ENCODE measurements around the gene SETBP1.

Gene SETBP1

GRCh38 chr18:44996261-44996660 is 315.6 kb downstream of the SETBP1 start:
- Histone ChIP-seq H3K4me3 (ENCODE audit: low read length in 2 of 2) (no peak overlapping the region), H3K9me3 (ENCODE audit: control insufficient read depth in 2 of 2, low read length in 2 of 2) (no peaks in the 10 kb centered on the region), H3K4me1 (ENCODE audit: control insufficient read depth, insufficient read depth, low read length) (no peaks in the 10 kb centered on the region), H3K27ac (ENCODE audit: low read length) (no peak overlapping the region), H3K9ac (ENCODE audit: low read length in 2 of 2) (no peak overlapping the region), H3K27me3 (ENCODE audit: control insufficient read depth in 1 of 2, insufficient read depth in 2 of 2, low read length in 2 of 2) (no peaks in the 10 kb centered on the region), H3K36me3 (ENCODE audit: control insufficient read depth in 2 of 2, insufficient read depth in 2 of 2, low read length in 2 of 2) (peaks cover 0 to 3% of the 10 kb centered on the region in 2 donors)

DNA sequence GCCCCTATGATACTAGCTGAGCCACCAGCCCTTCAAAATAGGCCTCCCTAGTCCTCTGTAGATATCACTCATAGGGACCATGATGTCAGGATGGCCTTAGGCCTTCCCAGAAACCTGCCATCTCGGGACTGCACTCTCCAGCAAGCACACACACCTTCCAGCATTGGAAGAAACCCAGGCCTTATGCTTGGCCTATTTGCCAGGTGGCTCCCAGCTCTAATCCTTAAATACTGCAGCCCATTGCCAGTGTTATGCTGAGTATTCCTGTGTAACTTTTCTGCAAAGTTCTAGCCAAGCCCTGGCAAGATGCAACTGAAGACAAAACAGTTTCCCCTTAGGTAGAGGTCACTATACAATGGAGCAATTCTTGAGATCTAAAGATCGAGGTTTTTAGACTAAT is 316.5 kb downstream of the SETBP1 start:
- H3K9me3 ChIP-seq (ENCODE audit: control insufficient read depth in 2 of 2, low read length in 2 of 2) = no peaks in the 10 kb centered on the region
- H3K9ac ChIP-seq (ENCODE audit: low read length in 2 of 2) = no peak overlapping the region
- H3K4me3 ChIP-seq (ENCODE audit: low read length in 2 of 2) = no peak overlapping the region
- H3K27me3 ChIP-seq (ENCODE audit: control insufficient read depth in 1 of 2, insufficient read depth in 2 of 2, low read length in 2 of 2) = no peaks in the 10 kb centered on the region
- H3K27ac ChIP-seq (ENCODE audit: low read length) = no peak overlapping the region
- no peaks in the 10 kb centered on the region for H3K4me1 ChIP-seq (ENCODE audit: control insufficient read depth, insufficient read depth, low read length)
- peaks cover 0 to 3% of the 10 kb centered on the region in 2 donors for H3K36me3 ChIP-seq (ENCODE audit: control insufficient read depth in 2 of 2, insufficient read depth in 2 of 2, low read length in 2 of 2)

GRCh38 chr18:44998360-44998759 is 317.7 kb downstream of the SETBP1 start:
- Histone ChIP-seq H3K27me3 (ENCODE audit: control insufficient read depth in 1 of 2, insufficient read depth in 2 of 2, low read length in 2 of 2) (no peaks in the 10 kb centered on the region), H3K36me3 (ENCODE audit: control insufficient read depth in 2 of 2, insufficient read depth in 2 of 2, low read length in 2 of 2) (peaks cover 0 to 3% of the 10 kb centered on the region in 2 donors), H3K9ac (ENCODE audit: low read length in 2 of 2) (no peak overlapping the region), H3K4me1 (ENCODE audit: control insufficient read depth, insufficient read depth, low read length) (no peaks in the 10 kb centered on the region), H3K27ac (ENCODE audit: low read length) (no peak overlapping the region), H3K9me3 (ENCODE audit: control insufficient read depth in 2 of 2, low read length in 2 of 2) (no peaks in the 10 kb centered on the region), H3K4me3 (ENCODE audit: low read length in 2 of 2) (no peak overlapping the region)

DNA sequence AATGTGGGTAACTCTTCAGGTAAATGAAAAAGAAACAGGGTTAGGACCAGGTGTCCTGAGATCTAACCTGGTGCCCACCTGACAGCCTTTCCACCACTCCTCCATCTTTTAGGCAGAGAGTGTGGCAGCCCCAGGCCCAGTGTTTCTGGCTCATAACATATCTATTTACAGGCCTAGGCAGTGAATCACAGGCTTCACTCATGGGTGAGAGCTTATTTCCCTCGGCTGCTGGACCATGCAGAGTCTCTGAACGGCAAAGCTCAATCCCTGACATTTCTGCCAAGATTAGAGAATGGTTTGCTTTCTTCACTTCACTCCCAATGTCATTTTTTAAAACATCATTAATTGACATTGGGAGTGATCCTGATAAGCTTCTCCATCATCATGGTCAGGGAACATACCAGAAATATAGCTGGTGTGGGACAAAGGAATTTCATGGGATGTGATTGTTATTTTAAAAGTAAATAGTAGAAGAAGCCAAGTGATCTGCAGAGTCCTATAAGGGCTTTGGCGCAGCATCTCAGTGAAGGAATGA is 323.9 kb downstream of the SETBP1 start:
- Histone ChIP-seq H3K9ac (ENCODE audit: low read length in 2 of 2) (no peak overlapping the region), H3K4me3 (ENCODE audit: low read length in 2 of 2) (no peak overlapping the region), H3K27ac (ENCODE audit: low read length) (peak overlapping the region; percentile 4), H3K36me3 (ENCODE audit: control insufficient read depth in 2 of 2, insufficient read depth in 2 of 2, low read length in 2 of 2) (peaks cover 0 to 3% of the 10 kb centered on the region in 2 donors), H3K27me3 (ENCODE audit: control insufficient read depth in 1 of 2, insufficient read depth in 2 of 2, low read length in 2 of 2) (no peaks in the 10 kb centered on the region), H3K4me1 (ENCODE audit: control insufficient read depth, insufficient read depth, low read length) (peaks cover 6% of the 10 kb centered on the region), H3K9me3 (ENCODE audit: control insufficient read depth in 2 of 2, low read length in 2 of 2) (no peaks in the 10 kb centered on the region)

DNA sequence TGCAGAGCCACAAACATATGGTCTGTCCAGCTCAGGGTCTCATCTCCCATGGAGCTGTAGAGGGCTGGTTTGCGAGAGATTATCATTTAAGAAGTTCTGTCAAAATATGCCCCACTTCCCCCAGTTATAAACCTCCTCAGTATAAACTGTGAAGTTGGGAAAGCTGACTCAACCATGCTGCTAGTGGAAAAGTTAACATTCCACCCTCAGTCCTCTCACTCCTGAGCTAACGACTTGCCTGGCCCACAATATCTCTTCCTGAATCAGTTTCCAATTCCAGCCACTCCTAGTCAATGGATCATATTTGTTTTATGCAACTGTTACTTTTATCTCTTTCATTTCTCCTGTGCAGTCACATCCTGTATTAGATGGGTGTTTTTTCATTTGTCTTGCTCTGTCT is 326.2 kb downstream of the SETBP1 start:
- H3K9me3 ChIP-seq (ENCODE audit: control insufficient read depth in 2 of 2, low read length in 2 of 2) = no peaks in the 10 kb centered on the region
- H3K9ac ChIP-seq (ENCODE audit: low read length in 2 of 2) = no peak overlapping the region
- no peak overlapping the region for H3K27ac ChIP-seq (ENCODE audit: low read length)
- no peaks in the 10 kb centered on the region for H3K27me3 ChIP-seq (ENCODE audit: control insufficient read depth in 1 of 2, insufficient read depth in 2 of 2, low read length in 2 of 2)
- H3K4me3 ChIP-seq (ENCODE audit: low read length in 2 of 2) = no peak overlapping the region
- H3K36me3 ChIP-seq (ENCODE audit: control insufficient read depth in 2 of 2, insufficient read depth in 2 of 2, low read length in 2 of 2) = peaks cover 0 to 3% of the 10 kb centered on the region in 2 donors
- H3K4me1 ChIP-seq (ENCODE audit: control insufficient read depth, insufficient read depth, low read length) = peaks cover 13% of the 10 kb centered on the region

DNA sequence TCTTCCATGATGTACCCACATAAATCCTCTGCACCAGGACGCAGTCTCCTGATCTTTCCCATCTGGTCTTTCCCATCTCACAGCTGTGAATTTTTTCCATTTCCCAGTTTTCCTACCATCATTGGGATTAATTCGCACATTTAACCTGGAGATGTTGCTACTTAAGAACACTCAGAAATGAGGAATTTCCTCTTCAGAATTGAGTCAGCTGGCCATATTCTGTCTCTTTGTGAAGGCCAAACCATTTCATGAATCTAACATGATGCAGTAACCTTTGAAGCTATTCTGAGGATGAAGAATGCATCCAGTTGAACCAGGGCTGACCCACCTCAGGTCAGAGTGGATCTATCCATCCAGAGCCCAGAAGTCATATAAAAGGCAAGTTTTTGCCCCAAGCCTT is 326.8 kb downstream of the SETBP1 start:
- Histone ChIP-seq H3K4me1 (ENCODE audit: control insufficient read depth, insufficient read depth, low read length) (peaks cover 13% of the 10 kb centered on the region), H3K27me3 (ENCODE audit: control insufficient read depth in 1 of 2, insufficient read depth in 2 of 2, low read length in 2 of 2) (no peaks in the 10 kb centered on the region), H3K27ac (ENCODE audit: low read length) (no peak overlapping the region), H3K9ac (ENCODE audit: low read length in 2 of 2) (no peak overlapping the region), H3K4me3 (ENCODE audit: low read length in 2 of 2) (no peak overlapping the region), H3K9me3 (ENCODE audit: control insufficient read depth in 2 of 2, low read length in 2 of 2) (no peaks in the 10 kb centered on the region), H3K36me3 (ENCODE audit: control insufficient read depth in 2 of 2, insufficient read depth in 2 of 2, low read length in 2 of 2) (peaks cover 0 to 3% of the 10 kb centered on the region in 2 donors)

DNA sequence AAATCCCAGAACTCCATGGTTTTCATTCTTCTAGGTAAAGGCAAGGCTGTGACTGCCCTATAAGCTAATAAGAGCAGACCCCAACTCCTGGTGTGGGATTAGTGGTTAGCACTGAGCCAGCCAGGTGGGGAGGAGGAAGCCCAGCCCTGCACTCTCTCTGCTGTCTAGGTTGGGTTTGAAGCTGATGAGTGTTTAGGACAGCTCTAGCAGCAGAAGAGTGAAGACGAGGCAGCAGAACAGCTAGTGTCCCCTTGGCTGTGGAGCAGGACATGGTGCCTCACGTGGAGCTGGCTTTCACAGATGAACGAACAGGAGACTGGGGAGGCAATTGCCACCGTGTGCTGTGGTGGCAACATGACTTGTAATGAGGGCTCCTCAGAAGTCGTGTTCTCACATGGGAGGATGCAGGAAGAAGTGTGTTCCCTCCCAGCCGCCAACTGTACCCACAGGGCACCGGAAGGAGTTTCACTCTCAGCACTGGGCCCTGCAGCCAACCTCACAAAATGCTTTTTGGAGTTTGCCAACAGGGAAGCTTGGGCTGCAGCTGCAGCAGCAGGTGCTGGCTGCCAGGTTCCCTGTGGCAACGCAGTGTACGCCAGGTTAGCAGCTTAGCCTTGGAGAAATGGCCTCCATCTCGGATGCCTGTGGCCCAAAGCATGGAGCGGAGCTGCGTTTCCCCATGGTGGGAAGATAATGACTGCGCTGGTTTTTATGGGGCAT is 328.2 kb downstream of the SETBP1 start:
- no peak overlapping the region for H3K4me3 ChIP-seq (ENCODE audit: low read length in 2 of 2)
- H3K27me3 ChIP-seq (ENCODE audit: control insufficient read depth in 1 of 2, insufficient read depth in 2 of 2, low read length in 2 of 2) = no peaks in the 10 kb centered on the region
- H3K27ac ChIP-seq (ENCODE audit: low read length) = no peak overlapping the region
- no peak overlapping the region for H3K9ac ChIP-seq (ENCODE audit: low read length in 2 of 2)
- H3K9me3 ChIP-seq (ENCODE audit: control insufficient read depth in 2 of 2, low read length in 2 of 2) = no peaks in the 10 kb centered on the region
- H3K36me3 ChIP-seq (ENCODE audit: control insufficient read depth in 2 of 2, insufficient read depth in 2 of 2, low read length in 2 of 2) = peaks cover 0 to 3% of the 10 kb centered on the region in 2 donors
- peaks cover 19% of the 10 kb centered on the region for H3K4me1 ChIP-seq (ENCODE audit: control insufficient read depth, insufficient read depth, low read length)

- no peak overlapping the region for H3K27ac ChIP-seq (ENCODE audit: low read length)
- H3K4me1 ChIP-seq (ENCODE audit: control insufficient read depth, insufficient read depth, low read length) = peaks cover 24% of the 10 kb centered on the region
- H3K4me3 ChIP-seq (ENCODE audit: low read length in 2 of 2) = no peak overlapping the region
- no peaks in the 10 kb centered on the region for H3K9me3 ChIP-seq (ENCODE audit: control insufficient read depth in 2 of 2, low read length in 2 of 2)
- no peaks in the 10 kb centered on the region for H3K36me3 ChIP-seq (ENCODE audit: control insufficient read depth in 2 of 2, insufficient read depth in 2 of 2, low read length in 2 of 2)
- H3K9ac ChIP-seq (ENCODE audit: low read length in 2 of 2) = no peak overlapping the region
- H3K27me3 ChIP-seq (ENCODE audit: control insufficient read depth in 1 of 2, insufficient read depth in 2 of 2, low read length in 2 of 2) = no peaks in the 10 kb centered on the region
Measured at GRCh38 chr18:45009756-45010155, 329.1 kb downstream of the SETBP1 start.

DNA sequence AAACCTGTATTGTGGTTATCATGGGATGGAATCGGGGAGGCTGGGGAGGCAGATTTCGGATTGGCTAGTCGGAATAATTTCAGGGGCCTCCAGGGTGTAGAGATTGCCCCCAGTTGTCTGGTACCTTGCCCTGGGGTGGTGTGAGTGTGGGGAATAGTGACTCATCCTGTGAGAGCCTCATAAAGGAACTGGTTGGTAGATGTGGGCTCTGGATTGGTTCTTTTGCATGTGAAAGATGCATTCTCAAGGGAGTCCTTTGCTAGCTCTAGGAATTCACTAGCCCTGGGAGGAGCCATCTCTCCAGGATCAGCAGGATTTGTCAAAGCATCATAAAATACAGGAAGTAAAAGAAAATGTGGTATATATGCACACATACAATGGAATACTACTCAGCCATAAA is 331.6 kb downstream of the SETBP1 start:
- Histone ChIP-seq H3K4me3 (ENCODE audit: low read length in 2 of 2) (no peak overlapping the region), H3K36me3 (ENCODE audit: control insufficient read depth in 2 of 2, insufficient read depth in 2 of 2, low read length in 2 of 2) (no peaks in the 10 kb centered on the region), H3K27me3 (ENCODE audit: control insufficient read depth in 1 of 2, insufficient read depth in 2 of 2, low read length in 2 of 2) (no peaks in the 10 kb centered on the region), H3K9ac (ENCODE audit: low read length in 2 of 2) (no peak overlapping the region), H3K4me1 (ENCODE audit: control insufficient read depth, insufficient read depth, low read length) (peaks cover 44% of the 10 kb centered on the region), H3K27ac (ENCODE audit: low read length) (no peak overlapping the region), H3K9me3 (ENCODE audit: control insufficient read depth in 2 of 2, low read length in 2 of 2) (no peaks in the 10 kb centered on the region)

GRCh38 chr18:45014047-45014501 is 333.4 kb downstream of the SETBP1 start:
- Histone ChIP-seq H3K4me1 (ENCODE audit: control insufficient read depth, insufficient read depth, low read length) (peaks cover 49% of the 10 kb centered on the region), H3K36me3 (ENCODE audit: control insufficient read depth in 2 of 2, insufficient read depth in 2 of 2, low read length in 2 of 2) (no peaks in the 10 kb centered on the region), H3K9me3 (ENCODE audit: control insufficient read depth in 2 of 2, low read length in 2 of 2) (no peaks in the 10 kb centered on the region), H3K27ac (ENCODE audit: low read length) (no peak overlapping the region), H3K4me3 (ENCODE audit: low read length in 2 of 2) (peak overlapping the region in 1 of 2 donors; percentile 15), H3K9ac (ENCODE audit: low read length in 2 of 2) (peak overlapping the region; percentile 2 to 29), H3K27me3 (ENCODE audit: control insufficient read depth in 1 of 2, insufficient read depth in 2 of 2, low read length in 2 of 2) (no peaks in the 10 kb centered on the region)

GRCh38 chr18:45015788-45016128 is 335.1 kb downstream of the SETBP1 start:
- Histone ChIP-seq H3K9me3 (ENCODE audit: control insufficient read depth in 2 of 2, low read length in 2 of 2) (no peaks in the 10 kb centered on the region), H3K36me3 (ENCODE audit: control insufficient read depth in 2 of 2, insufficient read depth in 2 of 2, low read length in 2 of 2) (no peaks in the 10 kb centered on the region), H3K4me3 (ENCODE audit: low read length in 2 of 2) (peak overlapping the region; percentile 38 to 66), H3K9ac (ENCODE audit: low read length in 2 of 2) (peak overlapping the region; percentile 47 to 52), H3K4me1 (ENCODE audit: control insufficient read depth, insufficient read depth, low read length) (peaks cover 47% of the 10 kb centered on the region), H3K27me3 (ENCODE audit: control insufficient read depth in 1 of 2, insufficient read depth in 2 of 2, low read length in 2 of 2) (no peaks in the 10 kb centered on the region), H3K27ac (ENCODE audit: low read length) (peak overlapping the region; percentile 78)
